ENCODE results near the gene CACNA2D3.

DNA sequence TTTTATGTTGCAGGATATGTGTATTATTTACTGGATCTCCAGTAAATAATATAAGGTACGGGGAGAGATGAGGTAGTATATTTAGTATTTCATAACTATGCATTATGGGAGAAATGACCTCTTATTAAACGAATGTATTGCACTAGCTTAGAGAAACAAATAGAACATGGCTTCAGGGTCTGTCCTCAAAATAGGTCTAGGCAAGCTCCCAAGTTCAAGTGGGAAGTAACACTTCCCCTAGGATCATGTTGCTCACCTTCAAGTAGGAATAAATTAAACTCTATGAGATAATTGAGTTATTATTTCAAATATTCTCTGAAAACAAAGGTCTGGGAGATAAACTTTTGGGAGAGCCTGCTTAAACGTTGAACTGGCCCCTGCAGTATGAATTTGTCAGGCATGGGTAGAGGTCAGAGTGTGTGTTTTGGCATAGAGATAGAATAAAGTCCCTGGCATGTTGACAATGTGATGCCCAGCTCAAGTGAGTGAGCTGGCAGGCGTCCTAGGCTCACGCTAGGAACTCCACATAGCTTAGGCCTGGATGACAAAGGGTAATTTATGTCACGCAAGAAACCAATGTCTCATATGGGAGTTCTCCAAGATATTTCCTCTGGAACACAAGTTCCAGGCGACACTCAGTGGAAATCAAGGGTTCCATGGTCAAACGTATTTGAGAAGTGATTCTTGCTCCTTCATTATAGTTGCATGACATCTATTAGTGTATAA is 236.8 kb downstream of the CACNA2D3 start:
- no peak for TF ChIP-seq EZH2 (optimal IDR thresholded peaks at IDR 0.05; ENCODE audit: low read depth, low read length)
- TF ChIP-seq, protein P1, sequence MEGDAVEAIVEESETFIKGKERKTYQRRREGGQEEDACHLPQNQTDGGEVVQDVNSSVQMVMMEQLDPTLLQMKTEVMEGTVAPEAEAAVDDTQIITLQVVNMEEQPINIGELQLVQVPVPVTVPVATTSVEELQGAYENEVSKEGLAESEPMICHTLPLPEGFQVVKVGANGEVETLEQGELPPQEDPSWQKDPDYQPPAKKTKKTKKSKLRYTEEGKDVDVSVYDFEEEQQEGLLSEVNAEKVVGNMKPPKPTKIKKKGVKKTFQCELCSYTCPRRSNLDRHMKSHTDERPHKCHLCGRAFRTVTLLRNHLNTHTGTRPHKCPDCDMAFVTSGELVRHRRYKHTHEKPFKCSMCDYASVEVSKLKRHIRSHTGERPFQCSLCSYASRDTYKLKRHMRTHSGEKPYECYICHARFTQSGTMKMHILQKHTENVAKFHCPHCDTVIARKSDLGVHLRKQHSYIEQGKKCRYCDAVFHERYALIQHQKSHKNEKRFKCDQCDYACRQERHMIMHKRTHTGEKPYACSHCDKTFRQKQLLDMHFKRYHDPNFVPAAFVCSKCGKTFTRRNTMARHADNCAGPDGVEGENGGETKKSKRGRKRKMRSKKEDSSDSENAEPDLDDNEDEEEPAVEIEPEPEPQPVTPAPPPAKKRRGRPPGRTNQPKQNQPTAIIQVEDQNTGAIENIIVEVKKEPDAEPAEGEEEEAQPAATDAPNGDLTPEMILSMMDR (IDR thresholded peaks at IDR 0.05; ENCODE audit: low read length): no peak
